ENCODE data around the gene BMP2.
A peak's percentile ranks its signal among the peaks of the same experiment; 100 is the strongest.

BMP2 gene

DNA sequence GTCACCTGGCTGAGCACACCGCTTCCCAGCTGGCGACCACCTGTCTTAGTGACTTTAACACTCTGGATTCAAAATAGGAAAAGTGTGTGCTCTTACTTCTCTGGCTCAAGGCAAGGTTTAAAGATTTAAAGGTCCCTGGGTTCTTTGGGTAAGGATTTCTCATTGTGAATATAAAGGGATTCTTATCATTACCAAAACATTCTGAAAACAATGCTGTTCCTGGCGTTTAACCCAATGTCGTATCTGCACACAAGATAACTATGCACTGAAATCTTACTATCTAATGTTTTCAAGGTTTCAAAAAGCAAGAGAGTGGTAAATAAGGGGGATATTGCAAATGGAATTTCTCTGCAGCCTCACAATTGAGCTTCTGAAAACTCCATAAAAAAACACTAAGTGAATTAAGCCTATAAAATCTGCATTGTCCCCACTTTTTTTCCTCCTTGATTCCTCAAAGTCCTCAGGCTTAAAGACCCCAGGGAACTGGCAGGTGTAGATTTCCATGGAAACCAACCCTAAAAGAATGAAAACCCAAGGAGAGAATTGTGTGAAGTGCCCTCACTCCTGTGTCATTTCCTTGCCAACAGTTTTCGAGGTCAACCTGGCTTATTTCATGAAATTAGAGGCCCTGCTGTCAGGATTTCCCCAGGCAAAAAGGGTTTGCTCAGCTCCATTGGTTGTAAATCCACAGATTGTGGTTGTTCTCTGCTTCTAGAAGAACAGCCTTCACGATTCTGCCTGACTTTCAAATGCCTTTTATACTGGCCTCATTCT is 44.0 kb downstream of the BMP2 start:
- Mint-ChIP-seq H3K9me3 (peaks cover under 1% of the 10 kb centered on the region), H3K27me3 (ENCODE audit: low read depth) (peaks cover 4% of the 10 kb centered on the region), H3K27ac (peak overlapping the region in 1 of 3 experiments; percentile 50), H3K36me3 (ENCODE audit: low read depth) (no peaks in the 10 kb centered on the region), H3K4me3 (no peak overlapping the region), H3K4me1 (peaks cover 6% of the 10 kb centered on the region)
- TF ChIP-seq, protein P1, sequence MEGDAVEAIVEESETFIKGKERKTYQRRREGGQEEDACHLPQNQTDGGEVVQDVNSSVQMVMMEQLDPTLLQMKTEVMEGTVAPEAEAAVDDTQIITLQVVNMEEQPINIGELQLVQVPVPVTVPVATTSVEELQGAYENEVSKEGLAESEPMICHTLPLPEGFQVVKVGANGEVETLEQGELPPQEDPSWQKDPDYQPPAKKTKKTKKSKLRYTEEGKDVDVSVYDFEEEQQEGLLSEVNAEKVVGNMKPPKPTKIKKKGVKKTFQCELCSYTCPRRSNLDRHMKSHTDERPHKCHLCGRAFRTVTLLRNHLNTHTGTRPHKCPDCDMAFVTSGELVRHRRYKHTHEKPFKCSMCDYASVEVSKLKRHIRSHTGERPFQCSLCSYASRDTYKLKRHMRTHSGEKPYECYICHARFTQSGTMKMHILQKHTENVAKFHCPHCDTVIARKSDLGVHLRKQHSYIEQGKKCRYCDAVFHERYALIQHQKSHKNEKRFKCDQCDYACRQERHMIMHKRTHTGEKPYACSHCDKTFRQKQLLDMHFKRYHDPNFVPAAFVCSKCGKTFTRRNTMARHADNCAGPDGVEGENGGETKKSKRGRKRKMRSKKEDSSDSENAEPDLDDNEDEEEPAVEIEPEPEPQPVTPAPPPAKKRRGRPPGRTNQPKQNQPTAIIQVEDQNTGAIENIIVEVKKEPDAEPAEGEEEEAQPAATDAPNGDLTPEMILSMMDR (IDR thresholded peaks at IDR 0.05; ENCODE audit: unreplicated experiment in 3 of 3): no peak

DNA sequence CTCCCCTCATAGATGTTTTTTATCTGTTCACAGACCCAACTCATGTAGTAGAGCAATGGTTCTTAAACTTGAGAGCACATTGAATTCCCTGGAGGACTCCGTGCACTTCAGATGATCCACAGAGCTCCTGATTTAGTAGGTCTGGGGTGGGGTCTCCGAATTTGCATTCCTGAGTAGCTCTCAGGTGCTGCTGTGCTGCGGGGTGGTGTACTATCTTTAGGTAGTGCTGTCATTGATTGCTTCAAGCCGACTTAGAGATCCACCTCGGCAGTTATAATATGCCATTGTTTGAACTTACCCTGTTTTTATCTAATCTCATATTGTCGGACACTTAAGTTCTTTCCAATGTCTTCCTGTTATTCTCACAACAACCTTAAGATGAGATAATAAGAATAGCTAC is 45.0 kb downstream of the BMP2 start:
- Mint-ChIP-seq H3K4me3 (no peak overlapping the region), H3K4me1 (peaks cover 6% of the 10 kb centered on the region), H3K9me3 (no peaks in the 10 kb centered on the region), H3K27me3 (ENCODE audit: low read depth) (peaks cover 4% of the 10 kb centered on the region), H3K36me3 (ENCODE audit: low read depth) (no peaks in the 10 kb centered on the region), H3K27ac (no peak overlapping the region)
- TF ChIP-seq, protein P1 (IDR thresholded peaks at IDR 0.05; ENCODE audit: unreplicated experiment in 3 of 3): no peak

DNA sequence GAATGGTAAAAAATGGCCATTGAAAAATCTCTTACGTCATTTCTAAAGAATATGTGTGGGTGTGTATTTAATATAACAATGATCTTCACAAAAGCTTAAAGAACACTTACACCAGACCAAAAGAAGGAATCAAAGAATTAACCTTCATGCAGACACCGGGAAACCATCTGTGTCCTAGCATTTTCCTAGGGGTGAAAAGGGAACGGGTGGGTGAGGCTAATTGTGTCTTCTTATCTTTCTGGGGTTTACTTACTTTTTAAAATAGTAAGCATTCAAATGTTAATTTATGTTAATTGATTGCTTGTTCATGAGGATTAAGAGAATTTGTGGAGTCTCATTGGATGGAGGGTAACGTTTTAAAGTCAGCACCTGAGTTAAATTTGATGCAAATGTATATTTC is 47.5 kb downstream of the BMP2 start:
- TF ChIP-seq, protein P1 (IDR thresholded peaks at IDR 0.05; ENCODE audit: unreplicated experiment in 3 of 3): no peak
- no peak overlapping the region for H3K27ac Mint-ChIP-seq
- H3K27me3 Mint-ChIP-seq (ENCODE audit: low read depth): peaks cover 4% of the 10 kb centered on the region
- no peaks in the 10 kb centered on the region for H3K9me3 Mint-ChIP-seq
- H3K4me3 Mint-ChIP-seq: no peak overlapping the region
- H3K4me1 Mint-ChIP-seq: peaks cover 6% of the 10 kb centered on the region
- H3K36me3 Mint-ChIP-seq (ENCODE audit: low read depth): no peaks in the 10 kb centered on the region

DNA sequence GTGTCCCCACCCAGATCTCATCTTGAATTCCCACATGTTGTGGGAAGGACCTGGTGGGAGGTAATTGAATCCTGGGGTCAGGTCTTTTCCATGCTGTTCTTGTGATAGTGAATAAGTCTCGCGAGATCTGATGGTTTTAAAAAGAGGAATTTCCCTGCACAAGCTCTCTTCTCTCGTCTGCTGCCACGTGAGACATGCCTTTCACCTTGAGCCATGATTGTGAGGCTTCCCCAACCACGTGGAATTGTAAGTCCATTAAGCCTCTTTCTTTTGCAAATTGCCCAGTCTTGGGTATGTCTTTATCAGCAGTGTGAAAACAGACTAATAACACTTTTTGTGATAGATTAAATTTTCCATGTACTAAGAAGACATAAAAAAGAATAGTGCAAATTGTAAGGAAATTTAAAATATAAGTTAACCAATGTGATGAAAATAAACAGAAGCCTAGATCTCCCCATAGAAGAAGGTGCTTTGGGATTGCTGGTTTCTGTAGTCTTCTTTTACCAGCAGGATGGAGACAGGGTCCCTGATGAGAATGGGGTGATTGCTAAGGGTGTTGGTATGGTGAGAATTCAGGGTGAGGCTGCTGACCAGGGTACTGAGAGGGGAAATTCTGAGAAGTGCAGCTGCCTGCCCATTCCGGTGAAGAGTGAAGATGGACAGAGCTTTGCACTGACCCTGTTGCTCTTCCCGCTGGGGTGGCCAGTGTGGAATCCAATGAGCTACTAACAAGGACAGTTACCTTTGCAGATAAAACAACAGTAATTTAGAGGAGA is 50.7 kb downstream of the BMP2 start:
- TF ChIP-seq, protein P1 (IDR thresholded peaks at IDR 0.05; ENCODE audit: unreplicated experiment in 3 of 3): no peak
- Mint-ChIP-seq H3K27me3 (ENCODE audit: low read depth) (peaks cover 4% of the 10 kb centered on the region), H3K36me3 (ENCODE audit: low read depth) (no peaks in the 10 kb centered on the region), H3K4me1 (no peaks in the 10 kb centered on the region), H3K4me3 (no peak overlapping the region), H3K9me3 (no peaks in the 10 kb centered on the region), H3K27ac (no peak overlapping the region)

DNA sequence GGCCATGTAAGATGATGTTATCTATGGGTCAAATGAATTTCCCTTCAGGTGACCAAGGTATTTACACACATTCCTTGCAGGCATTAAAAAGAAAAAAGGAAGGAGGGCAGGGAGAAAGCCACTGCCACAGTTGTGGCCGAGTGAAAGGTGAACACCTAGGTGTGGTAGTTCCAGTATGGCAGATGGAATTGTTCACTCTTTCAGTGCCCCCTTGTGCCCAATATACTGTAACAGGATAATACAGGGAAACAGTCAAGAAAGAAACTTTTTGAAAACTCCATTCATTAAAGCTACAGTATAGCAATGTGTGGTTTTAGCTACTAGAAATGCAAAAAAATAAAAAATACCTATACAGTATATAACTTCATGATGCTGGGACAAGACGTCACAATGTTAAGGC is 52.1 kb downstream of the BMP2 start:
- Mint-ChIP-seq H3K9me3 (no peaks in the 10 kb centered on the region), H3K27ac (no peak overlapping the region), H3K27me3 (ENCODE audit: low read depth) (peaks cover 4% of the 10 kb centered on the region), H3K36me3 (ENCODE audit: low read depth) (no peaks in the 10 kb centered on the region), H3K4me1 (no peaks in the 10 kb centered on the region), H3K4me3 (no peak overlapping the region)
- TF ChIP-seq, protein P1 (IDR thresholded peaks at IDR 0.05; ENCODE audit: unreplicated experiment in 3 of 3): no peak

Measured in nephron (organoid).